ENCODE data around the gene CASR. TPM values are rescaled to one million over a fixed set of nuclear protein-coding genes. Genes with fewer than 3 reads are reported as not detected.

The CASR gene
- total RNA-seq, 1 donor, result not detected

DNA sequence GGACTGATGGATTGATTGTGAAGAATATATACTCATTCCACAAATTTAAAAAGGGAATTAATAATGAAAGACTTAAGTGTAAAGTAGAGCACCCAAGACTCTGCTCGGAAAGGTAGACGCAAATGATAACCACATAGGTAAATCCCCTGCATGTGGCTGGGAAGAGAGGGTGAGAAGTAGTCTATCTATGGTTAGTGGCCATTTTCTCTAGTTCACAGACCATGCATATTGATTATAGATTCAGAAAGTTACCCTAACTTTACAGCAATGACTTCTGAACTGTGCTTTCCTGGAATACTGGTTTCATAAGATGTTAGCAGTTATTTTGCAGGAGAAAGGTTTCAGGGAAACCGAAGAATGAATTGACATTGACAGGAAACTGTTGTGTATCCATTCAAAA, 51.7 kb downstream of the CASR start:
- no peak for DNase-seq (ENCODE audit: low read depth)
- TF ChIP-seq, protein P1, sequence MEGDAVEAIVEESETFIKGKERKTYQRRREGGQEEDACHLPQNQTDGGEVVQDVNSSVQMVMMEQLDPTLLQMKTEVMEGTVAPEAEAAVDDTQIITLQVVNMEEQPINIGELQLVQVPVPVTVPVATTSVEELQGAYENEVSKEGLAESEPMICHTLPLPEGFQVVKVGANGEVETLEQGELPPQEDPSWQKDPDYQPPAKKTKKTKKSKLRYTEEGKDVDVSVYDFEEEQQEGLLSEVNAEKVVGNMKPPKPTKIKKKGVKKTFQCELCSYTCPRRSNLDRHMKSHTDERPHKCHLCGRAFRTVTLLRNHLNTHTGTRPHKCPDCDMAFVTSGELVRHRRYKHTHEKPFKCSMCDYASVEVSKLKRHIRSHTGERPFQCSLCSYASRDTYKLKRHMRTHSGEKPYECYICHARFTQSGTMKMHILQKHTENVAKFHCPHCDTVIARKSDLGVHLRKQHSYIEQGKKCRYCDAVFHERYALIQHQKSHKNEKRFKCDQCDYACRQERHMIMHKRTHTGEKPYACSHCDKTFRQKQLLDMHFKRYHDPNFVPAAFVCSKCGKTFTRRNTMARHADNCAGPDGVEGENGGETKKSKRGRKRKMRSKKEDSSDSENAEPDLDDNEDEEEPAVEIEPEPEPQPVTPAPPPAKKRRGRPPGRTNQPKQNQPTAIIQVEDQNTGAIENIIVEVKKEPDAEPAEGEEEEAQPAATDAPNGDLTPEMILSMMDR (IDR thresholded peaks at IDR 0.05; ENCODE audit: insufficient read depth, low read depth, low read length), result no peak

DNA sequence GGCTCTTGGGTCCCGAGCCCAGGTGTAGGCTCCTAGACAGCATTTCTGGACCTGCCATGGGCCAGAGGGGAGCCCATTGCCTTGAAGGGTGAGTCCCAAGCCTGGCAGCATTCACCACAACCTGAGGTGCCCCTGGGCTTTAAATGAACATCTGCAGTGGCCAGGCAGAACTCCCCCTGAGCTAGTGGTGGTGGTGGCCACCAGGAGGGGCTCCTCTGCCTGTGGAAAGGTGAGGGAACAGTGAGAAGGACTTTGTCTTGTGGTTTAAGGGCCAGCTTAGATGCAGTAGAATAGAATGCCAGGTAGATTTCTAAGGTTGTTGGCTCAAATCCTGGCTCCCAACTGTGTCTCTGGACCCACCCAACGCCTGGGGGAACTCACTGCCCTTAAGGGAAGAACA, 55.6 kb downstream of the CASR start:
- TF ChIP-seq, protein P1 (IDR thresholded peaks at IDR 0.05; ENCODE audit: insufficient read depth, low read depth, low read length), result no peak
- H3K4me3 ChIP-seq (ENCODE audit: low read depth, low read length), result no peak overlapping the region
- no peak for DNase-seq (ENCODE audit: low read depth)

More for the DNA sequence above, 51.7 kb downstream of the CASR start:
- H3K4me3 ChIP-seq (ENCODE audit: low read depth, low read length), result no peak overlapping the region

GRCh38 chr3:122245513-122246174, 62.2 kb downstream of the CASR start:
- DNase-seq (ENCODE audit: low read depth), result peak; percentile 54
- H3K4me3 ChIP-seq (ENCODE audit: low read depth, low read length), result peak overlapping the region; percentile 42
- TF ChIP-seq, protein P1 (IDR thresholded peaks at IDR 0.05; ENCODE audit: insufficient read depth, low read depth, low read length), result peak; percentile 23

DNA sequence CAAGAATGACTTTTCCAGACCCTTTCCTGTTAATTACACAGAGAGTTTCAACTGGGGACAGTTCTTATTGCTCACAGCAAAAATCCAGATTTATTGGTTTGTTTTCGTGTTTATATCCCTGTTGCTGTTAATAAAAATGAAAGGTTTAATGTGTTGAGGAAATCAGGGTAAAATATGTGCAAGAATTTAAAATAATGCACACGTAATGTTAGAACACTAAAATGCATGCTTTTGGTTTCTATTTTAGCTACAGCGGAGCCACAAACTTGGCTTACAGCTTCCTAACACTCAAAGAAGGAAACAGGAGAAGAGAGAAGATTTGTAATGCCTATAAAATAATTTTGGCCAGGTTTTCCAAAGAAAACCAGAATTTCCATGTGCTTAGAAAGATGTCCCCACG, 62.7 kb downstream of the CASR start:
- H3K4me3 ChIP-seq (ENCODE audit: low read depth, low read length), result peak overlapping the region; percentile 42
- TF ChIP-seq, protein P1 (IDR thresholded peaks at IDR 0.05; ENCODE audit: insufficient read depth, low read depth, low read length), result no peak
- DNase-seq (ENCODE audit: low read depth), result peak; percentile 58

- TF ChIP-seq, protein P1 (IDR thresholded peaks at IDR 0.05; ENCODE audit: insufficient read depth, low read depth, low read length), result no peak
- no peak for DNase-seq (ENCODE audit: low read depth)
- no peak overlapping the region for H3K4me3 ChIP-seq (ENCODE audit: low read depth, low read length)
Observed at GRCh38 chr3:122247087-122247824, 63.8 kb downstream of the CASR start.

DNA sequence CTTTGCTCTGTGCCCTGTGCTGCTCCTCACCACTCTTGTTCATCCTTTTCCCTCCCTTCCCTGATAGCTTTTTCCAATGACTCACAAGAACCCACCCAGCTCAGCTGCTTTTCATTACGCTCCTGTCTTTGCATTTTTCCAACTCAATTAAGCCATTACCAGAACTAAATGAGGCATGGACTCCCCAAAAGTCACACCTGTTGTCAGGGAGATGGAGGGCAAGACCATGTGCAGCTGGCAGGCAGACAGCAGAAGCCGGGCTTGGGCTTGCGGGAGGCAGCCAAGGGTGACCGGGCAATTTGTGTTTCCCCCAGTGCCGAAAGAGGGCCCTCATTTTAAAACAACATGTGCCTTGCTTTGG, 64.3 kb downstream of the CASR start:
- no peak for DNase-seq (ENCODE audit: low read depth)
- TF ChIP-seq, protein P1 (IDR thresholded peaks at IDR 0.05; ENCODE audit: insufficient read depth, low read depth, low read length), result no peak
- no peak overlapping the region for H3K4me3 ChIP-seq (ENCODE audit: low read depth, low read length)

All from fibroblast of villous mesenchyme (primary cell).